HAP-1 (cell line): ENCODE data around the gene CACNB4.

Experiments used
- DNase-seq, 2 experiments: peaks; one replicate each; pipeline ENCODE4 v3.0.0-alpha.2; 2016 to 2020; ENCODE audit warnings: low spot score in 2 of 2
- H3K27me3 ChIP-seq: fragments of 250-450 bp; sonication (Bioruptor Pico); 2 replicates; pipeline ENCODE4 v1.5.1; 2020; ENCODE audit warnings: low read depth, mild to moderate bottlenecking, moderate library complexity
- H3K36me3 ChIP-seq: fragments of 250-450 bp; sonication (Bioruptor Pico); replicated peaks from 2 replicates; pipeline ENCODE4 v1.5.1; 2020; ENCODE audit warnings: mild to moderate bottlenecking
- H3K4me1 ChIP-seq: fragments of 250-450 bp; sonication (Bioruptor Pico); 2 replicates; pipeline ENCODE4 v1.5.1; 2020; ENCODE audit warnings: mild to moderate bottlenecking
- H3K4me3 ChIP-seq: fragments of 250-450 bp; sonication (Bioruptor Pico); 2 replicates; pipeline ENCODE4 v1.5.1; 2020; ENCODE audit warnings: mild to moderate bottlenecking, moderate library complexity
- H3K9me3 ChIP-seq: fragments of 250-450 bp; sonication (Bioruptor Pico); 2 replicates; pipeline ENCODE4 v1.5.1; 2020; ENCODE audit warnings: mild to moderate bottlenecking, moderate library complexity
- in situ Hi-C: fragments of 300-500 bp; cut with MboI; formaldehyde crosslinking; loops from 3 replicates; pipeline ENCODE4 v1.14.3; 2020; ENCODE audit warnings: low sequenced_read_pairs, inconsistent platforms, mixed read lengths

The CACNB4 gene

GRCh38 chr2:151830961-151831360 is 267.9 kb downstream of the CACNB4 start:
- H3K4me3 ChIP-seq, result no peak overlapping the region
- H3K9me3 ChIP-seq, result no peaks in the 10 kb centered on the region
- H3K27me3 ChIP-seq, result no peaks in the 10 kb centered on the region
- peaks cover 5% of the 10 kb centered on the region for H3K36me3 ChIP-seq
- in situ Hi-C loops, result no loop called here
- H3K4me1 ChIP-seq, result peaks cover 11% of the 10 kb centered on the region
- DNase-seq, result no peak

- H3K27me3 ChIP-seq, result no peaks in the 10 kb centered on the region
- peaks cover 5% of the 10 kb centered on the region for H3K36me3 ChIP-seq
- H3K4me1 ChIP-seq, result peaks cover 20% of the 10 kb centered on the region
- in situ Hi-C loops, result no loop called here
- peak overlapping the region; percentile 86 for H3K4me3 ChIP-seq
- no peak for DNase-seq
- no peaks in the 10 kb centered on the region for H3K9me3 ChIP-seq
These were observed 269.9 kb downstream of the CACNB4 start for GRCh38 chr2:151828890-151829324.

DNA sequence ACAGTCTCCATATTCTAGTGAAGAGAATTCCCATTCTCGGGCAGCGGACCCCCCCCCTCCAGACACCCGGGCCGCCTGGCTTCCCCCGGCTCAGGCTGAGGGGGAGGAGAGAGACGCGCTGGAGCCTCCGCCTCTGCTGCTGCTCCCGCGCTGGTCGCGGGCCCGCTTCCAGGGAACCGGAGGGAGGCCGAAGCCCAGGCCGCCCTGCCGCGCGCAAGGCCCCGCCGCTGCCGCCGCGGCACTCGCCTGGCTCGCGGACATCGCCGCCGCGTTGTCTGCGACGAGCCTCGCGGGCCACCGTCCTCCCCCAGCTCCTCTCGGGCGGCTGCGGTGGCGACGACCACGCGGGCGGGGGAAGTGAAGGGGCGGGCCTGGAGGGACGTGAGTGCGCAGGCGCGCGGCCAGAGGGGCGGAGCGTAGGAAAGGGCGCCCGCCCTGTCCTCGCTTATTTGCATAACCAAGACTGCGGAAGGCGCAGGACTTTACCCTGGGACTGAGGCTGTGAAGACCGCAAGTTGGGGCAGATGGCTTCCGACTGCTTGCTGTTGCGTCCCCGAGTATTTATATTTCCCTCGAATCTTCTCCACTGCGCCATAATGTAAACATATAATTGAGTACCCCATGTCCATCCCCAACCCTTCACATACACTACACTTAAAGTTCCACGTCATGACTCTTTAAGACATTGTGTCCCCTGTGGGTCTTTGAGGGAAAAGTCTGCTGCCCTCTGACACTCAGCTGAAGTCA is 270.5 kb downstream of the CACNB4 start, which contains the start of gene ARL5A:
Gene ARL5A (minus strand): TSS at position 279 of the 747 bp plus-strand sequence. CDS start 245 bp downstream, at position 34.
- Histone ChIP-seq H3K27me3 (no peaks in the 10 kb centered on the region), H3K36me3 (peaks cover 5% of the 10 kb centered on the region), H3K4me3 (peak within 1 kb of the TSS; percentile 86), H3K4me1 (peaks cover 20% of the 10 kb centered on the region), H3K9me3 (no peaks in the 10 kb centered on the region)
- in situ Hi-C loops, result no loop called here
- DNase-seq, result peak; percentile 90 to 94

DNA sequence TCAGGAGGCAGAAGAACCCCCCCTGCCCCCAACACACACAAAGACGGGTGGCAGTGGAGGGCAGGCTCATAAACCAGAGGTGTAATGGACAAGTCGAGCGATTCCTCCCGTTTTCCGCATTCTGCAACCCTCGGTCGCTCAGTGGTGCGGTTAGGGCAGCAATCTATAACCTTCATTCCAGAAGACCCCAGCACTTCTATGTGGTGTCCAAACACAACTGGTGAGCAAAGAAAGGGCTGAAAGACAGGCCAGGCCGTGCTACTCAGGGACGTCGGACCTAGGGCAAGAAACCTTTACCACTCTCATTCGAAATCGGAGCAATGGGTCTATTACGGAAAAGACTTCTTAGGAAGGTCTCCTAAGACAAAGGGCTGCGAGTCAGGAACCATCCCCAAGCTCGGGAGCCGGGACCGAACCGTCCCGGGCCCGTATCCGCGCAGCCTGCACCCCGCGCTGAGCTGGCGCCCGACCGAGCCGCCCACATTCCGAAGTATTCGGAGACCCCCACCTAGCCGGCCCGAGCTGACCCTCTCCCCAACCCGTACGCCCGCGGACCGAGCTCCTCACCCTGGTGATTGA is 271.2 kb downstream of the CACNB4 start:
- in situ Hi-C loops, result no loop called here

GRCh38 chr2:151826737-151827157 is 272.1 kb downstream of the CACNB4 start:
- peak overlapping the region; percentile 86 for H3K4me3 ChIP-seq
- H3K27me3 ChIP-seq, result no peaks in the 10 kb centered on the region
- peaks cover 23% of the 10 kb centered on the region for H3K4me1 ChIP-seq
- H3K9me3 ChIP-seq, result no peaks in the 10 kb centered on the region
- peak in 1 of 2 experiments; percentile 34 for DNase-seq
- peaks cover 5% of the 10 kb centered on the region for H3K36me3 ChIP-seq
- in situ Hi-C loops, result no loop called here

More for the DNA sequence above, 271.2 kb downstream of the CACNB4 start:
- DNase-seq, result peak; percentile 15 to 49
- Histone ChIP-seq H3K9me3 (no peaks in the 10 kb centered on the region), H3K4me1 (peaks cover 23% of the 10 kb centered on the region), H3K36me3 (peaks cover 5% of the 10 kb centered on the region), H3K4me3 (peak overlapping the region; percentile 86), H3K27me3 (no peaks in the 10 kb centered on the region)

GRCh38 chr2:151824886-151825285 is 274.0 kb downstream of the CACNB4 start:
- Histone ChIP-seq H3K9me3 (no peaks in the 10 kb centered on the region), H3K4me1 (peaks cover 29% of the 10 kb centered on the region), H3K36me3 (peaks cover 5% of the 10 kb centered on the region), H3K27me3 (no peaks in the 10 kb centered on the region), H3K4me3 (no peak overlapping the region)
- no peak for DNase-seq
- in situ Hi-C loops, result no loop called here

- in situ Hi-C loops, result no loop called here
- Histone ChIP-seq H3K9me3 (no peaks in the 10 kb centered on the region), H3K36me3 (peaks cover 5% of the 10 kb centered on the region), H3K4me1 (peaks cover 25% of the 10 kb centered on the region), H3K27me3 (no peaks in the 10 kb centered on the region), H3K4me3 (no peak overlapping the region)
- DNase-seq, result no peak
These were observed 275.2 kb downstream of the CACNB4 start for GRCh38 chr2:151823651-151824050.

DNA sequence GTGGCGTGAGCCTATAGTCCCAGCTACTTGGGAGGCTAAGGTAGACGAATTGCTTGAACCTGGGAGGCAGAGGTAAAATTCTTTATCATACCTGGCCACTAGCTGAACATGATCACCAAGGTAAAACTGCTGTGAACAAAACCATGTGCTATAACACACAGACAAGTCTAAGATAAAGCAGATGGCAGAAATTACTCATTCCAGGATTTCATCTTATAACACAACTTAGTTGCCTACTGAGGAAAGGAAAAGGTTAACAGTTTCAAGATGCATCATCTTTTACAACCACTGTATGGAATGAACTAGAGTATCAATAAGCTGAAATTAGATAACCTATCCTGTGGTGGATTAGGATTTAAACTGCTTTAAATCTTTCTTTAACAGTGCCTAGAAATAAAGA is 278.9 kb downstream of the CACNB4 start:
- in situ Hi-C loops, result no loop called here
- H3K36me3 ChIP-seq, result peaks cover 3% of the 10 kb centered on the region; the same call in 1 of the 2 replicates

GRCh38 chr2:151817929-151818328 is 280.9 kb downstream of the CACNB4 start:
- H3K27me3 ChIP-seq, result no peaks in the 10 kb centered on the region
- peaks cover 8% of the 10 kb centered on the region; the same call in 1 of the 2 replicates for H3K4me1 ChIP-seq
- peaks cover 11% of the 10 kb centered on the region for H3K36me3 ChIP-seq
- DNase-seq, result no peak
- no peak overlapping the region for H3K4me3 ChIP-seq
- in situ Hi-C loops, result no loop called here
- no peaks in the 10 kb centered on the region for H3K9me3 ChIP-seq

More for the DNA sequence above, 278.9 kb downstream of the CACNB4 start:
- DNase-seq, result no peak
- no peaks in the 10 kb centered on the region for H3K9me3 ChIP-seq
- no peaks in the 10 kb centered on the region for H3K27me3 ChIP-seq
- H3K4me3 ChIP-seq, result no peak overlapping the region
- peaks cover 13% of the 10 kb centered on the region for H3K4me1 ChIP-seq

- in situ Hi-C loops, result no loop called here
- Histone ChIP-seq H3K4me1 (peaks cover 5% of the 10 kb centered on the region; the same call in 1 of the 2 replicates), H3K9me3 (no peaks in the 10 kb centered on the region), H3K27me3 (no peaks in the 10 kb centered on the region), H3K36me3 (peaks cover 20% of the 10 kb centered on the region), H3K4me3 (no peak overlapping the region)
- DNase-seq, result no peak
These were observed 282.0 kb downstream of the CACNB4 start for GRCh38 chr2:151816843-151817242.

DNA sequence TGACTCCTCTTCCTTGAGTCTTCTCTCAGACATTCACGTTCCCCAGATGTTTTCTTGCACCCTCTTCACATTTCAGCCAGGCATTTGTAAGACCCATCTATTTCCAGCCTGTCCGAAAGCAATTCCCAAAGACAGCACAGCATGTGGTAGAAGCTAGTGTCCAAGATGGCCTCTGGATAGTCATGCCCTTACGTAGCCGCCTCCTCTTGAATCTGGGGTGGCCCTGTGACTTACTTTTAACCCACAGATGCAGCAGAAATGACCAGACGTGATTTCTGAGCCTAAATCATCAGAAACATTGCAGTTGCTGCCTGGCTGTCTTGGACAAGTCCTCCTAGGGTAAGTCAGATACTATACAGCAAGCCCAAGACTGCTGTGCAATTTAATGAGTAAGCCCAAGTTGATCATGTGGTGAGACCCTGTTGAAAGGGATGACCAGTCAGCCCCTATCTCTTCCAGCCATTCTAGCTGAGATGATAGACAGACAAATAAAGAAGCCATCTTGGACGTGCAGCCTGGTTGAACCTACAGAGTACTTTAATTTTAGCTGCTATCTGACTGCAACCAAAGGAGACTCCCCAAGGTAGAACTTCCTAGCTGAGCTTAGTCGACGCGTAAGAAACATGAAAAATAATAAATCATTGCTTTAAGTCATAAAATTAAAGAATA is 282.9 kb downstream of the CACNB4 start:
- in situ Hi-C loops, result no loop called here
- DNase-seq, result no peak
- no peaks in the 10 kb centered on the region for H3K27me3 ChIP-seq
- H3K4me1 ChIP-seq, result peaks cover 2% of the 10 kb centered on the region; the same call in 1 of the 2 replicates
- peaks cover 24% of the 10 kb centered on the region for H3K36me3 ChIP-seq
- H3K9me3 ChIP-seq, result no peaks in the 10 kb centered on the region
- no peak overlapping the region for H3K4me3 ChIP-seq

- peaks cover 32% of the 10 kb centered on the region for H3K36me3 ChIP-seq
- no peak overlapping the region for H3K4me3 ChIP-seq
- H3K9me3 ChIP-seq, result no peaks in the 10 kb centered on the region
- no peak for DNase-seq
- in situ Hi-C loops, result no loop called here
- H3K4me1 ChIP-seq, result no peaks in the 10 kb centered on the region
- H3K27me3 ChIP-seq, result no peaks in the 10 kb centered on the region
These were observed 288.4 kb downstream of the CACNB4 start for GRCh38 chr2:151810489-151810888.

GRCh38 chr2:151809073-151809383 is 289.8 kb downstream of the CACNB4 start:
- Histone ChIP-seq H3K4me3 (no peak overlapping the region), H3K9me3 (no peaks in the 10 kb centered on the region), H3K27me3 (no peaks in the 10 kb centered on the region), H3K4me1 (no peaks in the 10 kb centered on the region), H3K36me3 (peaks cover 31% of the 10 kb centered on the region)
- in situ Hi-C loops, result no loop called here
- DNase-seq, result no peak
